ENCODE results near the gene GRK3.

- no peak for TF ChIP-seq CTCF (IDR thresholded peaks at IDR 0.05; ENCODE audit: low read depth, low read length, poor library complexity, severe bottlenecking)
- no peak for TF ChIP-seq EZH2phosphoT487 (IDR thresholded peaks at IDR 0.05; ENCODE audit: borderline replicate concordance, low read length)
Measured at GRCh38 chr22:25753252-25753651, 188.8 kb downstream of the GRK3 start.

Measured in DOHH2 (cell line).